Mesenchymal stem cell (in vitro differentiated cells and primary cell): Measurements from ENCODE around the gene CLCN5.

ENCODE experiments used
- DNase-seq: peaks from one replicate; pipeline ENCODE4 v3.0.0-alpha.2; 2013
- H2AFZ ChIP-seq: one replicate; pipeline ENCODE4 v1.6.1; 2013; ENCODE audit warnings: low read depth, mild to moderate bottlenecking, control low read depth, inconsistent platforms, low read length, moderate library complexity
- H2AK5ac ChIP-seq: 2 replicates; pipeline ENCODE4 v1.6.1; 2013; ENCODE audit warnings: low read length, moderate library complexity, mild to moderate bottlenecking, inconsistent platforms; ENCODE audit not compliant: severe bottlenecking
- H2BK120ac ChIP-seq: one replicate; pipeline ENCODE4 v1.6.1; 2013; ENCODE audit warnings: low read depth, mild to moderate bottlenecking, inconsistent platforms, low read length, moderate library complexity
- H2BK12ac ChIP-seq, 2 experiments: one replicate each; pipeline ENCODE4 v1.6.1; 2013; ENCODE audit warnings: inconsistent platforms in 2 of 2, low read length in 2 of 2, mild to moderate bottlenecking in 2 of 2, moderate library complexity in 2 of 2, control low read depth in 1 of 2
- H2BK15ac ChIP-seq: one replicate; pipeline ENCODE4 v1.6.1; 2013; ENCODE audit warnings: mild to moderate bottlenecking, low read depth, inconsistent platforms; ENCODE audit not compliant: poor library complexity, severe bottlenecking
- H2BK5ac ChIP-seq: 2 replicates; pipeline ENCODE4 v1.6.1; 2013; ENCODE audit warnings: low read depth, mild to moderate bottlenecking, low read length, control low read depth, inconsistent platforms; ENCODE audit not compliant: poor library complexity, severe bottlenecking
- H3K14ac ChIP-seq, 2 experiments: one replicate each; pipeline ENCODE4 v1.6.1; 2013; ENCODE audit warnings: inconsistent platforms in 2 of 2, low read length in 2 of 2, control low read depth in 1 of 2, mild to moderate bottlenecking in 1 of 2, moderate library complexity in 1 of 2
- H3K18ac ChIP-seq, 2 experiments: one replicate each; pipeline ENCODE4 v1.6.1; 2013; ENCODE audit warnings: inconsistent platforms in 2 of 2, low read length in 2 of 2, control low read depth in 1 of 2, low read depth in 1 of 2, mild to moderate bottlenecking in 1 of 2
- H3K23ac ChIP-seq, 2 experiments: one replicate each; pipeline ENCODE4 v1.6.1; 2013; ENCODE audit warnings: inconsistent platforms in 2 of 2, low read length in 2 of 2, mild to moderate bottlenecking in 2 of 2, moderate library complexity in 2 of 2, control low read depth in 1 of 2
- H3K27ac ChIP-seq: 2 replicates; pipeline ENCODE4 v1.5.1; 2013; ENCODE audit warnings: mild to moderate bottlenecking, moderate library complexity, low read length, control low read depth, inconsistent platforms; ENCODE audit not compliant: poor library complexity, severe bottlenecking
- H3K27me3 ChIP-seq, 2 experiments: 2 replicates each; pipeline versions ENCODE4 v1.6.1 to v1.7.0; 2013; ENCODE audit warnings: low read length in 2 of 2, mild to moderate bottlenecking in 2 of 2, moderate library complexity in 2 of 2, control low read depth in 1 of 2, inconsistent platforms in 1 of 2; ENCODE audit not compliant: control insufficient read depth in 1 of 2, insufficient read depth in 1 of 2
- H3K36me3 ChIP-seq, 2 experiments: 2 replicates each; pipeline versions ENCODE4 v1.6.1 to v1.7.0; 2013; ENCODE audit warnings: low read length in 2 of 2, control low read depth in 1 of 2, inconsistent platforms in 1 of 2, low read depth in 1 of 2, mild to moderate bottlenecking in 1 of 2; ENCODE audit not compliant: insufficient read depth in 2 of 2, control insufficient read depth in 1 of 2
- H3K4ac ChIP-seq, 2 experiments: one replicate each; pipeline ENCODE4 v1.6.1; 2013; ENCODE audit warnings: inconsistent platforms in 2 of 2, low read length in 2 of 2, mild to moderate bottlenecking in 2 of 2, moderate library complexity in 2 of 2, control low read depth in 1 of 2, low read depth in 1 of 2
- H3K4me1 ChIP-seq: 2 replicates; pipeline ENCODE4 v1.6.1; 2013; ENCODE audit warnings: low read depth, low read length, control low read depth; ENCODE audit not compliant: control insufficient read depth, insufficient read depth
- H3K4me2 ChIP-seq: 2 replicates; pipeline ENCODE4 v1.6.1; 2013; ENCODE audit warnings: low read length, mild to moderate bottlenecking, inconsistent platforms; ENCODE audit not compliant: poor library complexity, severe bottlenecking
- H3K4me3 ChIP-seq, 2 experiments: 2 replicates each; pipeline versions ENCODE4 v1.5.1 to v1.7.0; 2013; ENCODE audit warnings: low read length in 2 of 2, mild to moderate bottlenecking in 2 of 2, control low read depth in 1 of 2, low read depth in 1 of 2; ENCODE audit not compliant: insufficient read depth in 1 of 2
- H3K79me1 ChIP-seq: replicated peaks from 2 replicates; pipeline ENCODE4 v1.6.1; 2013; ENCODE audit warnings: mild to moderate bottlenecking, control low read depth, low read length, inconsistent platforms; ENCODE audit not compliant: poor library complexity, severe bottlenecking
- H3K9ac ChIP-seq: 2 replicates; pipeline ENCODE4 v1.7.0; 2013; ENCODE audit warnings: mild to moderate bottlenecking, low read length, moderate library complexity
- H3K9me3 ChIP-seq: 2 replicates; pipeline ENCODE4 v1.7.0; 2013; ENCODE audit warnings: mild to moderate bottlenecking, low read length; ENCODE audit not compliant: control insufficient read depth
- H4K8ac ChIP-seq: one replicate; pipeline ENCODE4 v1.6.1; 2013; ENCODE audit warnings: inconsistent platforms, mild to moderate bottlenecking, low read length, moderate library complexity
- H4K91ac ChIP-seq: one replicate; pipeline ENCODE4 v1.6.1; 2013; ENCODE audit warnings: mild to moderate bottlenecking, low read length, inconsistent platforms
- WGBS: methylation state at CpG from one replicate; pipeline ENCODE4 v1.1.7; 2013; ENCODE audit warnings: mixed read lengths; 5-methylcytosine and 5-hydroxymethylcytosine counted together

CLCN5 gene

GRCh38 chrX:50036426-50036825 is 114.0 kb downstream of the CLCN5 start:
- Histone ChIP-seq H3K23ac (no peak overlapping the region), H3K27me3 (peaks cover 0 to 5% of the 10 kb centered on the region in 2 experiments), H3K36me3 (no peaks in the 10 kb centered on the region), H3K27ac (no peak overlapping the region), H3K4me3 (peak overlapping the region in 1 of 2 experiments; percentile 45), H4K91ac (no peak overlapping the region), H2BK5ac (no peak overlapping the region), H2BK12ac (no peak overlapping the region), H3K14ac (no peak overlapping the region), H2BK120ac (no peak overlapping the region), H3K79me1 (no peaks in the 10 kb centered on the region), H3K18ac (no peak overlapping the region), H2AK5ac (no peak overlapping the region), H3K4me2 (no peak overlapping the region), H4K8ac (no peak overlapping the region), H2AFZ (no peak overlapping the region), H3K9me3 (no peaks in the 10 kb centered on the region), H2BK15ac (no peak overlapping the region), H3K4ac (no peak overlapping the region), H3K4me1 (no peaks in the 10 kb centered on the region), H3K9ac (peak overlapping the region; percentile 24)
- DNase-seq: peak; percentile 1
- WGBS: 100% methylated on average over 1 of the region's 2 CpGs

DNA sequence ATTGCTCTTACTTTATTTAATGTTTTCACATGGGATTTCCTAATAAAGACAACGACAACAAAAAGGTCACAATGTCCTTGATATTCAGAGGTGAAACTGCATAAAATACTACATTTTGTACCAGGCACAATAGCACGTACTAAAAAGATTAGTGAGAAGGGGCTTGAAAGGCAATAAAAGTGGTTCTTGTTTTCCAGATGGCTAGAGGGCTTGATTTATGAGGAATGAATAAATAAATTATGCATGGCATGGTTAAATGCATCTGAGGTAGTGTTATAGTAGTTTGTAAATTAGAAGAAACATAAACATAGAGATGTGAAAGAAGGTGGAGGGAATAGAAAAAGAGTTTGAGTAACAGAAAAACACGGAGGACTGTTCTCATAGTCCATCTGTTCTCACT is 123.4 kb downstream of the CLCN5 start:
- H4K91ac ChIP-seq: no peak overlapping the region
- H3K27ac ChIP-seq: no peak overlapping the region
- H3K9ac ChIP-seq: no peak overlapping the region
- no peak for DNase-seq
- no peaks in the 10 kb centered on the region for H3K79me1 ChIP-seq
- H3K36me3 ChIP-seq: no peaks in the 10 kb centered on the region
- H4K8ac ChIP-seq: no peak overlapping the region
- H3K4me2 ChIP-seq: no peak overlapping the region
- H2AFZ ChIP-seq: no peak overlapping the region
- H3K4ac ChIP-seq: no peak overlapping the region
- no peak overlapping the region for H2BK12ac ChIP-seq
- H2AK5ac ChIP-seq: no peak overlapping the region
- H2BK120ac ChIP-seq: no peak overlapping the region
- peaks cover 0 to 3% of the 10 kb centered on the region in 2 experiments for H3K27me3 ChIP-seq
- no peak overlapping the region for H3K18ac ChIP-seq
- WGBS: 48% methylated on average over 2 of the region's 3 CpGs
- no peaks in the 10 kb centered on the region for H3K4me1 ChIP-seq
- no peak overlapping the region for H3K23ac ChIP-seq
- H2BK15ac ChIP-seq: no peak overlapping the region
- H2BK5ac ChIP-seq: no peak overlapping the region
- no peak overlapping the region for H3K4me3 ChIP-seq
- no peak overlapping the region for H3K14ac ChIP-seq
- H3K9me3 ChIP-seq: no peaks in the 10 kb centered on the region

DNA sequence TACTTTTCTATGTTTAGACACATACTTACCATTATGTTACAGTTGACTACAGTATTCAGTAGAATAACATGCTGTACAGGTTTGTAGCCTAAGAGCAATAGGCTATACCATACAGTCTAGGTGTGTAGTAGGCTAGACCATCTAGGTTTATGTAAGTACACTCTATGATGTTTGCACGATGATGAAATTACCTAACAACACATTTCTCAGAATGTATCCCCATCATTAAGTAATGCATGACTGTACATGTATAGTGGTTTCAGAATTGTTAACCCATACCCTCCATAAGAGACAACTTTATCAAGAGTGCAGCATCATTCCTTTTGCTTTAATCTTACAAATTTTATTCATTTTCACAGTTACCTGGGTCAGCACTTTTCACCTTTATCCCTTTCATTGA is 126.8 kb downstream of the CLCN5 start:
- no CpG with 5 or more reads among the region's 1 CpG for WGBS
- Histone ChIP-seq H3K4ac (no peak overlapping the region), H2BK120ac (no peak overlapping the region), H3K4me2 (no peak overlapping the region), H3K14ac (no peak overlapping the region), H3K4me3 (no peak overlapping the region), H3K9ac (no peak overlapping the region), H3K18ac (no peak overlapping the region), H4K8ac (no peak overlapping the region), H3K4me1 (no peaks in the 10 kb centered on the region), H4K91ac (no peak overlapping the region), H3K27me3 (peaks cover 0 to 3% of the 10 kb centered on the region in 2 experiments), H2BK12ac (no peak overlapping the region), H2BK5ac (no peak overlapping the region), H2AK5ac (no peak overlapping the region), H3K9me3 (no peaks in the 10 kb centered on the region), H3K27ac (no peak overlapping the region), H3K23ac (no peak overlapping the region), H2AFZ (no peak overlapping the region), H2BK15ac (no peak overlapping the region), H3K79me1 (no peaks in the 10 kb centered on the region), H3K36me3 (no peaks in the 10 kb centered on the region)
- DNase-seq: no peak

DNA sequence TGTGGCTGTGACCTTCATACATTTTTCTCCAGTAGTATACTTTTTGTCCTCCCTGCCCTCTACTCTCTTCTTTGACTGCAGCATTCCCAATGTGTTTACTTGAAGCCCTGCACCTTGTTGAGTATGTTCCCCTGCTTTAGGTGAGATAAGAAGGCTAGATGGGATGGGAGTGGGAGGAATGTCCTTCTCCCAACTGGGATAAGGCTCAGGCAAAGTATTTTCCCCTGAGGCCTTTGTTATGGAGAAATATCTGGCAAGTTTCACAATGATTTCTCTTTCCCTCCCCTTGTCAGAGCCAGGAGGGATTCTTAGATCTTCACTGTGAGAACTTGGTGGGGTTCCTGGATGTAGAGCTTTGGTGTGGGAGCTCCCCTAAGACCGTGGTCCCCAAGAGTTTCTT is 131.8 kb downstream of the CLCN5 start:
- Histone ChIP-seq H2BK12ac (no peak overlapping the region), H3K18ac (no peak overlapping the region), H3K79me1 (no peaks in the 10 kb centered on the region), H3K14ac (no peak overlapping the region), H3K27ac (no peak overlapping the region), H3K9me3 (no peaks in the 10 kb centered on the region), H3K36me3 (no peaks in the 10 kb centered on the region), H3K23ac (no peak overlapping the region), H3K4me1 (no peaks in the 10 kb centered on the region), H3K9ac (no peak overlapping the region), H3K4me3 (no peak overlapping the region), H3K4ac (no peak overlapping the region), H4K91ac (no peak overlapping the region), H2BK5ac (no peak overlapping the region), H2BK120ac (no peak overlapping the region), H2AFZ (no peak overlapping the region), H2BK15ac (no peak overlapping the region), H4K8ac (no peak overlapping the region), H3K27me3 (peaks cover 0 to 4% of the 10 kb centered on the region in 2 experiments), H3K4me2 (no peak overlapping the region), H2AK5ac (no peak overlapping the region)
- DNase-seq: no peak
- 83% methylated on average over 1 of the region's 1 CpG for WGBS
